Erythroblast (primary cell): ENCODE measurements around the gene KIRREL3.

Source experiments
- DNase-seq, 2 experiments: peaks; one replicate each; lab custom pipeline; 2025; lab: John Stamatoyannopoulos, UW
- GATA1 ChIP-seq: IDR thresholded peaks from 2 replicates; pipeline ENCODE4 v1.6.1; 2011; ENCODE audit warnings: low read depth, mild to moderate bottlenecking, control low read depth, low read length, moderate library complexity
- POLR2A ChIP-seq: IDR thresholded peaks from 2 replicates; pipeline ENCODE4 v1.6.1; 2011; ENCODE audit warnings: mild to moderate bottlenecking, low read length

The KIRREL3 gene

DNA sequence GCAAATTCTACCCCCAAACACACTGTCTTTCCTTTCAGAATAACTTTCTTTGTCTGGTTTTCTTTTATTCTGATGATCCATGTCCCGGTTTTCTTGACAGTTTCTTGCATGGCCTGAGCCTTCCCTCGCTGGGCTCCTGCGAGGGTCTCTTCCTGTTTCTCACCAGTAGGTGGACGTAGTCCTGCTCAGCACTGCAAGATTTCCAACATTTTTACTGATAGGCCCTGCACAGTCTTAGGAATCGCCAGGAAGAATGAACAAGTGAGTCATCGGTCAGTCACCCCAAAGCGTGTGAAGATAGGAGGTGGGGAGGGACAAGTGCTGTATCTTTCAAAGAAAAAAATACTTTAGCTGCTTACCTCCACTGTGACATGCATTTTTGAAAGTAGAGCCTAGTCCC, 16.9 kb upstream of the KIRREL3 start:
- DNase-seq = no peak
- TF ChIP-seq GATA1 = no peak
- TF ChIP-seq POLR2A = no peak

DNA sequence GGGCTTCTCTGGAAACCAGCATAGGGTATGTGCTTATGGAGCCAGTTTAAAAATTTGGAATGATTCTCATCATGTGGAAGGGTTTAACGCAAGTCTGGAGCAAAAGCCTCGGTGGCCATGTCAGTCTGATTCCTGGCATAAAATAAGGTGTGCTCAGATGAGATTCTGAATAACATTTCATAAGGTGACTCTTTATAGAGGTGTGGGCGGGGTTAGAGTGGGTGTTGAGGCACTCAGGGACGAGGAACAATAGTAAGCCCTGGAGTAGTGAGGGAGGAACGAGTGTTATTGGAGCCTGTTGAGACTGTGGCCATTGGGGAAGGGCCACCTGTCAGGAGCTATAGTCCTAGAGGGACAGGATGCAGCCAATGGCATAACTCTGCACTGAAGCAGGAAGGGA, 13.0 kb upstream of the KIRREL3 start:
- DNase-seq = no peak
- no peak for TF ChIP-seq POLR2A
- no peak for TF ChIP-seq GATA1

DNA sequence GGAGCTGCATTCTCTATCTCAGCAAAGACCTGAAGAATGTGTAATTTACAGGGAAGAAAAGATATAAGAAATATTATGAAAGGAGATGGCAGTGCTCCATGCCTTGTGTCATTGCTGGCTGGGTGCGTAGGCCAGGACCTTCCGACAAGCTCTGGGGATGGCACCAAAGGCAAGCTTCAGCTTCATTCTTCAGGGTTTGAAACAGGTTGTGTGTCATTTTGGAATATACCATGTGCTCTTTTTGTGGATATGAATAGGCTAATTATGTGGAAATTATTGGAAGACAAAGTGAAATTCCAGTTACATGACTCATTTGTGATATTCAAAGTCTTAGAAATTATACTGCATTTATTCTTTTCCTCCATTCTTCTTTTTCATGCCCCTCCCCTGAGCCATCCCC, 5.7 kb upstream of the KIRREL3 start:
- TF ChIP-seq POLR2A (no peak), GATA1 (no peak)
- no peak for DNase-seq

DNA sequence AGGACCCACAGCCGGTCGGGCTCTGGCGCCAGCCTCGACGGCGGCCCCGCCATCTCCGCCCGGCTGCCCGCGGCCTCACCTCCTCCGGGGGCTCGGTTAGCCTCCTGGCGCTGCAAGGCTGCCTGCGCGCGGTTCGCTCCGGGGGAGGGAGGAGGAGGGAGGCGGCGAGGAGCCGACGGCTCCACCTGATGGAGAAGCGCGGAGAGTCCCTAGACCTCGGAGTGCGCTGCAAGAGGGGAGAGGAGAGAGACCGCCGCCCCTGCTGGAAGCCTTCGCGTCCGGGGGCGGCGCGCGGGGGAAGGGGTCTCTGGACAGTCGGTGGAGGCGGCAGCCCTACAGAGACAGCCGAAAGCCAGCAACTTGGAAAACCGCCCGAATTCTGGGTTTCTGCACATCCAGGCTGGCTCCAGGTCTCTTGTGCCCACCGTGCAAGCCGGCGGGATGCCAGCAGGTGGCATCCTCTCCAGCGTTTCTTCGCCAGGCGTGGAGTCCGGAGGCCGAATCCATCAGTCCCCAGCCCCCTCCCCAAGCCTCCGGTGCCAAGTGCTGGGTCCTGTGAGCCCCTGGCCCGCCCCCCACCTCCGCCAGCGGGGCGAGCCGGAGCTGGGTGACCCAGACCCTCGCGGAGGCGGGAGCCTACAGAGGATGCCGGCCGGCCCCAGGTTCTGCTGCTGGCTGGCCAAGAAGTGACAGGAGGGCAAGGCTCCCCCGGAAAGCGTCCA, 2.9 kb upstream of the KIRREL3 start:
- TF ChIP-seq POLR2A (no peak), GATA1 (no peak)
- no peak for DNase-seq

DNA sequence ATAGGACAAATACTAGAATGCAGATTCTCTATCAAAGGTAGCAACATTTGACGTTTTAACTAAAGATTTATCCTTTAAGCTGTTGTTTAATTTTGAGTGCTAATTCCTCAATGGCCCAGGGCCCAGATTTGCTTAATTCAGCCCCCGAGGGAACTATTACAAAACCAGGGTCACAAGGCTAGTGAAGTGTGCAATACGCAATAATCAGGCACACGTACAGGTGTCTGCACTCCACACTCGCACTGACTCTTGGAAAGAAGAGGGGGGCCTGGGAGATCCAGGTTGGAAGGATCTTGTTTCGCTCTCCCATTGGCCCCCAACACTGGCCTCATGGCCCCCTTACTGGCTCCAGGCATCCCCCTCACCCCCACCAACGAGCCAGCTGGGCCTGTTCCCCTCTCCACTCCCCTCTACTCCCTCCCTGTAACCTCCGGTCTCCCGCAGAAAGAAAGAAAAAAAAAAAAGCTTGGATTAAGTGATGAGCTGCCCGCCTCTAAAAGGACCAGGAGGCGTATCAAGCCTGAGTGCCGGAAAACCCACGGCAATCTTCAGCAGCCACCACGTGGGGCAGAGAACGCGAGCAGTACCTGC, 2.2 kb upstream of the KIRREL3 start:
- TF ChIP-seq POLR2A (no peak), GATA1 (no peak)
- no peak for DNase-seq

DNA sequence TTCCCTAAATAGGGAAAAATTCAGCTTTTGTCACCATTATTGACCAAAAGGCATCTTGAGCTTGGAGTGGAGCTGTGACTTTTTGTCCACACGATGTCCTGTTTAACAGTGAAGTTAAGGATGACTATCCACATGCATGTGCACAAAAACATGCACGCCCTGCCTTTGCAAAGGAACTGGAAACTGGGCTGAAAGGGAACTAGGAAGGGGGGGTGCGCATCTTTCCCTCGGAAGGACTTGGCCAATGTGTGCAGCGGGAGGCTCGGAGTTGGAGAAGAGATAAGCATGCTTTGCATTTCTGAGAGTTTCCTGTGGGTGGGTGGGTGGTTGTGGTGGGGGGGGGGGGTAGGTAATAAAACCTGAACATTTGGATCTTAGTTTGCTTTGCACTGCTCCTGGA, 411 bp upstream of the KIRREL3 start:
- no peak for DNase-seq

DNA sequence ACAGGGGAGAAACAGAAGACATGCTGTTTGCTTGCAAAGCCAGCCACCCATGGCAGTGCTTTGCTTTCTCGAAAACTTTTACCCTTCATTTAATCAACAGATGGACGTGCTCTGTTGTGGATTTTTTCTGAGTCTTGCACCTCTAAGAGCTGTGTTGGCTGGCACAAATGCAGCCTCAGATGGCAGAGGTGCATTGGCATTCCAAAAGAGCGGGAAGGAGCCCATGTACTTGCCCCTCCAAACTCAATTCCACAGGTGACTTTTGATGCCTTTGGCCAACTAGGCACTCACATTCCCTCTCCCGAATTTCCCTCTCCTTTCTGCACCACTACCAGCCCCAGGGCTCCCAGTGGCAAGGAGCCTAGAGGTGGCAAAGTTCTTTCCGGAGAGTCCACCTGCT, 1.2 kb downstream of the KIRREL3 start:
- no peak for DNase-seq
- TF ChIP-seq GATA1 = no peak
- TF ChIP-seq POLR2A = no peak

More for the DNA sequence above, 411 bp upstream of the KIRREL3 start:
- no peak for TF ChIP-seq GATA1
- no peak for TF ChIP-seq POLR2A

DNA sequence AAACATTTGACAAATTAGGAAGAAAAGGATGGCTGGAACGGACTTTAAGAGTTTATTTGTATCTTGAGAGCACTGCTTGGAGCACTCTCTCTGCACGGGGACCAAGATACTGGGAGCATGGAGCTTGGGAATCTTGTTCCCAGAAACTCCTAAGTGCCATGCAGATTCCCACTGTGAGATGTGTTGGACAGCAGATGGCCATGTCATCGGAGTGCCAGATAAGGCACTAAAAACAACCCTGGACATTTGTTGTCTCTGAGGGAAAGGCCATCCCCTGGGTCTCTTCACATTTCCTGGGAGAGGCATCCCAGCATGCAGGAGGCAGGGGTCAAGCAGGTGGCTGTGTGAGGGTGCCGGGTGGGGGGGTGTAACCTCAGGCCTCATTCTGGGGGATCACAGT, 2.9 kb downstream of the KIRREL3 start:
- TF ChIP-seq POLR2A (no peak), GATA1 (no peak)
- no peak for DNase-seq

DNA sequence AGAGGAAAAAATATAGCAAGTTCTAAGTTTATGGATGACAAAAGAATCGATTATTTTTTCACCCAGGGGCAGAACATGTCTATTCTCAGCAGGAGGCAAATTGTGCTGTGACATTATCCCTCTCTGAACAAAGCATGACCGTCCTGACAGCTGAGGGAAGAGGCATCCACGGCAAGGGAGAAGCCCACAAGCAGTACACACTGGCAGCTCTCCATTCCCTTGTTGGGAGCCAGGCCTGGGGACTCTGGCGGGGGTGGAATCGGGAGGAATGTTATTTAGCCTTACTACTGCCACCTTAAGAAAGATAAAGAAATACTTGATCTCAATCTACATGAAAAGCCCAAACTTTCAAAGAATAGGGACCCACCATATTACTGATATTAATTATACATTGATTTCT, 3.4 kb downstream of the KIRREL3 start:
- DNase-seq = no peak
- TF ChIP-seq GATA1 = no peak
- TF ChIP-seq POLR2A = no peak

DNA sequence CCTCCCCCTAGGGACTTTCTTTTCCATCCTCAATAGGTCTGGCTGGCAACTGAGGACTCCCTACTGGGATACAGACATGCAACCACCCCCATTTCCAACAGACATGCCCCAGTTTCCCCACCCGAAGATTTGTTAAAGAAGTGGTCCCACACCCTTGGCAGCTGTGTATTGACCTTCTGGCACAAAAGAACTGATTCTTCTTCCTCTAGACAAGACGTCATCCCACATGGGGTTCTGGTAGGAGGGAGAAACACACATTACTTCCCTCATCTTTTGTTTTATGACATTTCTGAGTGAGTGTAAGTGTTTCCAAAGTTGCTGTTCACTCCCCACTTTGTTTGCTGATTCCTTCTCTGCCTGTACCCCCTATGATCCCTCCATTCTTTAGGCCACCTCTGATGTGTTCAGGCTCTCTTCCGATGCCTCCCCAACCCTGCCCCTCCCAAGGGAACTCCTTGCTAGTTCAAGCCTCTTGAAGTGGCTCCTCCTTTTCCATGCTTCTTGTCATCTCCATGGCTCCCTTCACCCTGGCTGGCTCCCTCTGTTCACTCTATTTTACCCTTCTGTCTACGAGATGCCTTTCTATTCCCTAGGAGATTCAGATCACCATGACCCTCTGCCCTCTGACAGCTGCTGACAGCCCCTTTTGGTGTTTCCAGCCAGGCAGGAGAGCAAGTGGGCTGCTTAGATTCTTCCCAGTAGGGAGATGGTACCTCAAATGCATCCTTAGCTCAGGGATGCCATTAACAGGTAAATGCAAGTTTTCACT, 4.3 kb downstream of the KIRREL3 start:
- DNase-seq = no peak
- TF ChIP-seq POLR2A (no peak), GATA1 (no peak)

DNA sequence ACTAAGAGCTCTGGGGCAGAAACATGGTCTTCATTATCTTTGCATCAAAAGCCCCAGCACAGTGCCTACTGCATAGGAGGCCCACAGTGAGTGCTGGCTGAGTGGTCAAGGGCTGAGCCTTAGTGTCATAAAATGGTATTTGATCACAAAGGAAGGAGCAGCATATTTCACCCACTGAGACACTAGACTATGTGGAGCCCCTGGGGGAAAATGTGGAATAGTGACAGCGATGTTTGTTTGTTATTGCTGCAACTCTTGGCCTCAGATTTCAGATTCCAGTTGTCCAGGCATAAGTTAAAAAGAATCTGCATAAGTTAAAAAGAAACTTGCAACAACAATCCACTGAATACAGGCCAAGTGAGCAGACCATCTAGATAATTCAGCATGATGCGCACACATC, 7.0 kb downstream of the KIRREL3 start:
- DNase-seq = no peak
- TF ChIP-seq POLR2A = no peak
- no peak for TF ChIP-seq GATA1

DNA sequence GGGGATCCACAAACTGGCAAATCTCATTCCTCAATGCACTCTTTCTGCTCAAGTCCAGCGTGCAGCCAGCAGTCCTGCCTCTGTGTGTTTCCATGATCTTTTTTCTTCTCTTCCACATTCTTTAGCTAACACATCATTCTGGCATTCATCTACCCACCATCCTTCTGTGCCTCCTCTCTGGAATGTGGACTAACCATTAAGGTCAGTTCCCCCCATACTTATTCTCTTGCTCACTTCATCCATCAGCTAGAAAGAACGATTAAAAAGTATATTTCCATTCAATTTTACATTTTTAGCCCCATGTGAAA, 7.8 kb downstream of the KIRREL3 start:
- no peak for TF ChIP-seq GATA1
- no peak for TF ChIP-seq POLR2A

DNA sequence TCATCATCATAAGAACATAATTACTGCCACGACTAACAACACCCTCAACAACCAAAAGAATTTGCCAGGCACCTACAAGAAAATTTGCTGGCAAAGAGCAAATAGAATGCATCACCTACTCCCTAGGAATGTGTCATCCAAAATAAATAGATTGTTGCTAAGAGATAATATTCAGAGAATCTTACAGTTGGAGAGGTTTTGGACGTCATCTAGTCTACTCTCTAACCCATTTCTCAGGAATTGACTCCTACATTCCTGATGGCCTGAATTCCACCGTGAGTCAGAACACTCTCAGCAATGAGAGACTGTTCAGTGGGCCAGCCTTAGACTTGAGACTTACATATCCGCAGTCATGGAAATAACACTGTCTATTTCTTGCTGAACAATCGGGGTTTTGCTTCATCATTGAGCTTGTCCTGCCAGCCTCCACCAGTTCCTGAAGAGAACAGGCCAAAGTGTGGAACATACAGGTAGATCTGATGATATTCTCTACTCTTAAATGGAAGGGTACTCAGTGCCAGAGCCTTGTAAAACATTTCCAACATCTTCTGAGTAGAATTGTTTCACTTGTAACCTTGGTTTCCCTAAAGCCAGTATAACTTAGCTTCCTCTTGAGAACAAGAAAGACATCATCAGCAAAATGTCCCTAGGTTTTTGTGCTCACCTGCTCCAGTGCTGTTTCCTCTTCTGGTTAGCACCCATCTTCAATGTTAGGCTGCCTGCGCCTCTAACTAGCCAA, 8.3 kb downstream of the KIRREL3 start:
- no peak for DNase-seq
- TF ChIP-seq GATA1 = no peak

More for the DNA sequence above, 7.8 kb downstream of the KIRREL3 start:
- DNase-seq = no peak

DNA sequence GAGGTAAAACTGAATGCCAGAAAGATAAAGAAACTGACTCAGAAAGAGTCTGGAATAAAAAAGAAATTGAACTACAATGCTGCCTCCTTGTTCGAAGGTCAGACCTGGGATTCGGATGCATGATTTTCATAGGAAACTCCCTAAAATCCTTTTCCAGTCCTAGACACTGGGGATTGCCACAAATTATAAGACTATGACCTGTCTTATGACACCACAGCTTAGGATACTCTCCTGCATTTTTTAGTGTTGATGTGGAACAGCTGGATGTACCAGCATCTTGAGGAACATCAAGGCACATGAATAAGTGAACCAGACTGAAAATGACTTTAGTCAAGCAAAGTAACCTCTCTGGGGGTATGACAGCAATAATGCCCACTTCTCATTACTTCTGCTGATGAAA, 9.0 kb downstream of the KIRREL3 start:
- DNase-seq = no peak

More for the DNA sequence above, 9.0 kb downstream of the KIRREL3 start:
- TF ChIP-seq GATA1 (no peak), POLR2A (no peak)
